HCT116 (cell line): ENCODE measurements around the gene POU3F2. TPM values are rescaled to one million over a fixed set of nuclear protein-coding genes. Genes with fewer than 3 reads are reported as not detected.

ENCODE experiments used
- ATAC-seq: fragments of 200-7000 bp; cut with Tn5 transposase; 2 replicates; pipeline ENCODE4 v1.9.1; 2020; ENCODE audit warnings: mild to moderate bottlenecking, moderate library complexity
- BruUV-seq: library from RNA; stranded (reverse); fragments of 400-500 nt; replicated peaks from 2 replicates; lab custom pipeline; 2021; lab: Mats Ljungman, UMichigan
- CTCF ChIA-PET: fragments of 300-600 bp; sonication (Branson Sonifier 250); formaldehyde crosslinking; loops from one replicate; lab custom pipeline; 2021; ENCODE audit warnings: antibody characterized with exemption; lab: Charles Lee
- POLR2A ChIA-PET: fragments of 300-600, 350-600 bp; sonication (Branson Sonifier 250); formaldehyde crosslinking; loops from one replicate; lab custom pipeline; 2021; ENCODE audit warnings: antibody characterized with exemption; lab: Charles Lee
- RAD21 ChIA-PET, 2 experiments: fragments of 300-600 bp; sonication (Branson Sonifier 250); formaldehyde crosslinking; loops; one replicate each; lab custom pipeline; 2023; ENCODE audit warnings: low total read pairs in 2 of 2; ENCODE audit not compliant: uncharacterized antibody in 2 of 2, unreplicated experiment in 2 of 2, low non-redundant PET in 1 of 2; lab: Charles Lee
- DNase-seq: peaks from one replicate; pipeline ENCODE4 v3.0.0-alpha.2; 2010; ENCODE audit warnings: low read depth, low spot score
- H2AFZ ChIP-seq: fragments of 200-600 bp; shearing (Covaris generic), sonication (generic); 2 replicates; pipeline ENCODE4 v1.6.1; 2017; ENCODE audit warnings: low read depth, mixed run types, mixed read lengths, antibody characterized with exemption, low read length; ENCODE audit not compliant: poor library complexity, severe bottlenecking
- H3K27ac ChIP-seq: 2 replicates; pipeline ENCODE4 v1.5.1; 2012; ENCODE audit warnings: low read depth, low read length
- H3K27me3 ChIP-seq: fragments of 200-600 bp; sonication (generic); 2 replicates; pipeline ENCODE4 v1.6.1; 2016; ENCODE audit warnings: mixed run types, low read length, mixed read lengths; ENCODE audit not compliant: insufficient read depth
- H3K36me3 ChIP-seq, 2 experiments: fragments of 200-500 bp in 1 of 2; fragments of 200-600 bp in 1 of 2; sonication (Bioruptor generic) in 1 of 2; sonication (generic) in 1 of 2; 2 replicates each; pipeline versions ENCODE4 v1.5.1 to v1.6.1; 2014 to 2016; ENCODE audit warnings: low read length in 2 of 2, inconsistent platforms in 1 of 2, mixed read lengths in 1 of 2, mixed run types in 1 of 2; ENCODE audit not compliant: insufficient read depth in 2 of 2, control insufficient read depth in 1 of 2
- H3K4me1 ChIP-seq, 2 experiments: fragments of 200-600 bp in 1 of 2; sonication (generic) in 1 of 2; 2 replicates each; pipeline versions ENCODE4 v1.5.1 to v1.6.1; 2012 to 2017; ENCODE audit warnings: low read length in 2 of 2, inconsistent platforms in 1 of 2, mild to moderate bottlenecking in 1 of 2, mixed read lengths in 1 of 2, mixed run types in 1 of 2, moderate library complexity in 1 of 2; ENCODE audit not compliant: insufficient read depth in 2 of 2, control insufficient read depth in 1 of 2
- H3K4me2 ChIP-seq: fragments of 200-600 bp; sonication (generic); 2 replicates; pipeline ENCODE4 v1.6.1; 2017; ENCODE audit warnings: mixed run types, low read length, mixed read lengths
- H3K4me3 ChIP-seq, 2 experiments: fragments of 200-600 bp in 1 of 2; sonication (generic) in 1 of 2; replicated peaks in 1 of 2; 2 replicates each; pipeline ENCODE4 v1.5.1; 2011 to 2016; ENCODE audit warnings: low read length in 2 of 2, control low read depth in 1 of 2, low read depth in 1 of 2, mild to moderate bottlenecking in 1 of 2, mixed read lengths in 1 of 2, mixed run types in 1 of 2
- H3K79me2 ChIP-seq: fragments of 200-600 bp; sonication (generic); 2 replicates; pipeline ENCODE4 v1.6.1; 2017; ENCODE audit warnings: mild to moderate bottlenecking, mixed run types, low read length, moderate library complexity, mixed read lengths; ENCODE audit not compliant: insufficient read depth
- H3K9ac ChIP-seq: fragments of 200-600 bp; sonication (generic); 2 replicates; pipeline ENCODE4 v1.6.1; 2016; ENCODE audit warnings: low read length, mixed read lengths
- H3K9me2 ChIP-seq: fragments of 200-600 bp; sonication (generic), shearing (Covaris generic); 2 replicates; pipeline ENCODE4 v1.6.1; 2017; ENCODE audit warnings: mixed run types, mild to moderate bottlenecking, moderate library complexity; ENCODE audit not compliant: insufficient read depth
- H3K9me3 ChIP-seq, 2 experiments: fragments of 200-500 bp in 1 of 2; fragments of 200-600 bp in 1 of 2; sonication (Bioruptor generic) in 1 of 2; sonication (generic) in 1 of 2; 2 replicates each; pipeline ENCODE4 v1.6.1; 2014 to 2017; ENCODE audit warnings: low read length in 2 of 2, mixed read lengths in 2 of 2, inconsistent platforms in 1 of 2, low read depth in 1 of 2, mild to moderate bottlenecking in 1 of 2, mixed run types in 1 of 2, moderate library complexity in 1 of 2; ENCODE audit not compliant: control insufficient read depth in 1 of 2, insufficient read depth in 1 of 2
- H4K20me1 ChIP-seq: fragments of 200-600 bp; sonication (generic), shearing (Covaris generic); 2 replicates; pipeline ENCODE4 v1.6.1; 2017; ENCODE audit warnings: mixed run types, mild to moderate bottlenecking, moderate library complexity; ENCODE audit not compliant: insufficient read depth
- ATF3 ChIP-seq: IDR thresholded peaks from 2 replicates; pipeline ENCODE4 v1.6.1; 2012
- CBX3 ChIP-seq: IDR thresholded peaks from 2 replicates; pipeline ENCODE4 v1.6.1; 2012; ENCODE audit warnings: low read depth
- CEBPB ChIP-seq: IDR thresholded peaks from 2 replicates; pipeline ENCODE4 v1.6.1; 2012; ENCODE audit warnings: low read depth
- EZH2phosphoT487 ChIP-seq: fragments of 200-600 bp; IDR thresholded peaks from 2 replicates; pipeline ENCODE4 v1.6.1; 2018; ENCODE audit warnings: antibody characterized with exemption, borderline replicate concordance
- JUND ChIP-seq: IDR thresholded peaks from 2 replicates; pipeline ENCODE4 v1.6.1; 2012
- POLR2A ChIP-seq: IDR thresholded peaks from 2 replicates; pipeline ENCODE4 v1.7.0; 2011; ENCODE audit warnings: borderline replicate concordance; ENCODE audit not compliant: insufficient read depth, insufficient read length; ENCODE audit errors: extremely low read depth
- POLR2AphosphoS5 ChIP-seq: IDR thresholded peaks from 2 replicates; pipeline ENCODE4 v1.6.1; 2011; ENCODE audit warnings: mild to moderate bottlenecking, low read depth, low read length, moderate library complexity
- RAD21 ChIP-seq: IDR thresholded peaks from 2 replicates; pipeline ENCODE4 v1.6.1; 2012; ENCODE audit warnings: low read depth, mild to moderate bottlenecking
- ZFX ChIP-seq: fragments of 450-650 bp; IDR thresholded peaks from 2 replicates; pipeline ENCODE4 v1.6.1; 2017
- ZNF274 ChIP-seq: fragments of 200-500 bp; sonication (Bioruptor generic); IDR thresholded peaks from 2 replicates; pipeline ENCODE4 v1.6.1; 2014; ENCODE audit warnings: mild to moderate bottlenecking, low read depth, low read length, inconsistent platforms
- intact Hi-C: fragments of 100-400 bp; cut with micrococcal nuclease; formaldehyde crosslinking; loops from 2 replicates; pipeline ENCODE4 v1.10.0; 2022
- total RNA-seq: library from RNA; stranded (reverse); gene quantifications from one replicate; pipeline ENCODE4 v1.2.1, GENCODE V29; 2021; ENCODE audit not compliant: unreplicated experiment

Gene POU3F2
- total RNA-seq, 1 experiment from 2014 or later: not detected

- H3K36me3 ChIP-seq: no peaks in the 10 kb centered on the region
- ATAC-seq (no peak), DNase-seq (no peak)
- no peak overlapping the region for H2AFZ ChIP-seq
- no peak overlapping the region for H3K4me3 ChIP-seq
- H3K79me2 ChIP-seq: no peaks in the 10 kb centered on the region
- H4K20me1 ChIP-seq: no peaks in the 10 kb centered on the region; the same call in 1 of the 2 replicates
- no peak for TF ChIP-seq POLR2A
- TF ChIP-seq RAD21: no peak
- TF ChIP-seq ZNF274: no peak
- TF ChIP-seq CBX3: no peak
- TF ChIP-seq EZH2phosphoT487: no peak
- TF ChIP-seq JUND: no peak
- intact Hi-C loops: no loop called here
- no peak overlapping the region for H3K9ac ChIP-seq
- peaks cover 66% of the 10 kb centered on the region for H3K27me3 ChIP-seq
- ChIA-PET CTCF (no interaction called here), POLR2A (no interaction called here), RAD21 (no interaction called here)
- BruUV-seq: no TSS peak
- H3K4me2 ChIP-seq: no peak overlapping the region
- H3K9me3 ChIP-seq: no peaks in the 10 kb centered on the region
- H3K4me1 ChIP-seq: no peaks in the 10 kb centered on the region
- no peaks in the 10 kb centered on the region for H3K9me2 ChIP-seq
- H3K27ac ChIP-seq: no peak overlapping the region
Measured at GRCh38 chr6:98787961-98788360, 46.4 kb upstream of the POU3F2 start.

- ATAC-seq: no peak
- Histone ChIP-seq H2AFZ (no peak overlapping the region), H3K27me3 (peaks cover 50% of the 10 kb centered on the region), H3K4me1 (no peaks in the 10 kb centered on the region), H3K4me2 (no peak overlapping the region), H3K4me3 (no peak overlapping the region), H3K9ac (no peak overlapping the region), H4K20me1 (no peaks in the 10 kb centered on the region; the same call in 1 of the 2 replicates), H3K27ac (no peak overlapping the region), H3K9me2 (no peaks in the 10 kb centered on the region), H3K79me2 (no peaks in the 10 kb centered on the region), H3K9me3 (no peaks in the 10 kb centered on the region), H3K36me3 (no peaks in the 10 kb centered on the region)
- intact Hi-C loops: no loop called here
- CTCF ChIA-PET: no interaction called here
- TF ChIP-seq ZFX (no peak), ATF3 (no peak), EZH2phosphoT487 (no peak), CEBPB (no peak), JUND (no peak), POLR2AphosphoS5 (no peak), RAD21 (no peak)
- POLR2A ChIA-PET: no interaction called here
- no peak for DNase-seq
- RAD21 ChIA-PET: no interaction called here
- no TSS peak for BruUV-seq
Measured at GRCh38 chr6:98794307-98794842, 40.0 kb upstream of the POU3F2 start.
